K562 (cell line): ENCODE data around the gene RAMP2. TPM values are rescaled to one million over a fixed set of nuclear protein-coding genes. Genes with fewer than 3 reads are reported as not detected.

Experiments used
- EP400 ChIP-seq: fragments of 450-650 bp; IDR thresholded peaks from 2 replicates; pipeline ENCODE4 v1.6.1; 2017; ENCODE audit warnings: antibody characterized with exemption, mild to moderate bottlenecking, moderate library complexity
- HCFC1 ChIP-seq: IDR thresholded peaks from 2 replicates; pipeline ENCODE4 v1.6.1; 2012; ENCODE audit warnings: low read depth, low read length, improper control_type of control experiment
- KLF10 ChIP-seq: fragments of 250-450 bp; sonication (Bioruptor Pico); IDR thresholded peaks from 2 replicates; pipeline ENCODE4 v1.6.1; 2021; ENCODE audit warnings: matching md5 sums
- KLF16 ChIP-seq: IDR thresholded peaks from 2 replicates; pipeline ENCODE4 v1.6.1; 2016; ENCODE audit warnings: antibody characterized with exemption
- POLR2AphosphoS5 ChIP-seq: IDR thresholded peaks from 2 replicates; pipeline ENCODE4 v1.6.1; 2011; ENCODE audit warnings: mild to moderate bottlenecking, low read depth, low read length, moderate library complexity; ENCODE audit not compliant: control insufficient read depth, insufficient read depth
- SREBF1 ChIP-seq: fragments of 150-350 bp; IDR thresholded peaks from 2 replicates; pipeline ENCODE4 v1.6.1; 2014; ENCODE audit warnings: antibody characterized with exemption, low read depth, low read length, borderline replicate concordance
- U2AF2 ChIP-seq: fragments of 200-400 bp; formaldehyde crosslinking; optimal IDR thresholded peaks from 2 replicates; pipeline ENCODE3; 2017; ENCODE audit warnings: low read depth, mild to moderate bottlenecking, low read length
- ZNF79 ChIP-seq: fragments of 250-450 bp; sonication (Bioruptor Pico); IDR thresholded peaks from 2 replicates; pipeline ENCODE4 v1.4.0; 2020; ENCODE audit warnings: low read depth, mild to moderate bottlenecking, moderate library complexity
- polyA plus RNA-seq, 8 experiments: library from polyadenylated mRNA; depleted of rRNA in 4 of 8; stranded (reverse) in 5 of 8; unstranded in 3 of 8; fragments of >200 nt; fragmentation: Nextera tagmentation in 2 of 8; fragmentation: Illumina TruSeq in 1 of 8; extraction: Ambion mirVana in 2 of 8; extraction: Trizol in 1 of 8; gene quantifications; 2 replicates each; pipeline versions ENCODE4 v1.2.1 to v1.2.3, GENCODE V29; 2011 to 2014; ENCODE audit warnings: inconsistent platforms in 1 of 8, missing spikeins in 1 of 8
- total RNA-seq, 7 experiments: library from RNA; depleted of rRNA in 6 of 7; stranded (reverse); fragments of >200 nt in 6 of 7; fragmentation: Illumina TruSeq in 2 of 7; extraction: Trizol in 2 of 7; gene quantifications; 2 replicates each; pipeline versions ENCODE4 v1.2.1 to v1.2.3, GENCODE V29; 2011 to 2021; ENCODE audit warnings: low replicate concordance in 1 of 7
- TF ChIP-seq, protein P1 (sequence below): IDR thresholded peaks from 2 replicates; pipeline ENCODE4 v1.6.1; 2014; ENCODE audit warnings: antibody characterized with exemption
- TF ChIP-seq, protein P2 (sequence below): fragments of 450-650 bp; formaldehyde crosslinking; IDR thresholded peaks from 2 replicates; pipeline ENCODE4 v1.4.0; 2020; ENCODE audit warnings: mild to moderate bottlenecking, moderate library complexity
- TF ChIP-seq, protein P3 (sequence below), 3 experiments: IDR thresholded peaks in 2 of 3; conservative IDR thresholded peaks in 1 of 3; 2 replicates each; pipeline ENCODE4 v1.5.1; 2011 to 2012; ENCODE audit warnings: low read length in 3 of 3, mild to moderate bottlenecking in 3 of 3, control low read depth in 2 of 3, improper control_type of control experiment in 1 of 3, inconsistent platforms in 1 of 3, low read depth in 1 of 3, mixed read lengths in 1 of 3, moderate library complexity in 1 of 3; ENCODE audit not compliant: insufficient read depth in 2 of 3
- TF ChIP-seq, protein P4 (sequence below), 2 experiments: fragments of 450-650 bp; conservative IDR thresholded peaks; 2 replicates each; pipeline ENCODE4 v1.6.1; 2017; ENCODE audit warnings: mild to moderate bottlenecking in 2 of 2, moderate library complexity in 2 of 2
- TF ChIP-seq, protein P5 (sequence below), 2 experiments: fragments of 150-350 bp in 1 of 2; IDR thresholded peaks; 2 replicates each; pipeline ENCODE4 v1.6.1; 2012 to 2016; ENCODE audit warnings: low read depth in 2 of 2, low read length in 2 of 2, mild to moderate bottlenecking in 1 of 2, moderate library complexity in 1 of 2
- TF ChIP-seq, protein P6 (sequence below): sonication (generic); formaldehyde crosslinking; IDR thresholded peaks from 2 replicates; pipeline ENCODE4 v1.8.0; 2022; ENCODE audit warnings: mild to moderate bottlenecking, missing genetic modification reagents, borderline replicate concordance

Gene RAMP2
- total and polyA plus RNA-seq, 9 of the 15 experiments (the other 6 are each of a cell fraction or from before 2014, with no cell fraction given): not detected

DNA sequence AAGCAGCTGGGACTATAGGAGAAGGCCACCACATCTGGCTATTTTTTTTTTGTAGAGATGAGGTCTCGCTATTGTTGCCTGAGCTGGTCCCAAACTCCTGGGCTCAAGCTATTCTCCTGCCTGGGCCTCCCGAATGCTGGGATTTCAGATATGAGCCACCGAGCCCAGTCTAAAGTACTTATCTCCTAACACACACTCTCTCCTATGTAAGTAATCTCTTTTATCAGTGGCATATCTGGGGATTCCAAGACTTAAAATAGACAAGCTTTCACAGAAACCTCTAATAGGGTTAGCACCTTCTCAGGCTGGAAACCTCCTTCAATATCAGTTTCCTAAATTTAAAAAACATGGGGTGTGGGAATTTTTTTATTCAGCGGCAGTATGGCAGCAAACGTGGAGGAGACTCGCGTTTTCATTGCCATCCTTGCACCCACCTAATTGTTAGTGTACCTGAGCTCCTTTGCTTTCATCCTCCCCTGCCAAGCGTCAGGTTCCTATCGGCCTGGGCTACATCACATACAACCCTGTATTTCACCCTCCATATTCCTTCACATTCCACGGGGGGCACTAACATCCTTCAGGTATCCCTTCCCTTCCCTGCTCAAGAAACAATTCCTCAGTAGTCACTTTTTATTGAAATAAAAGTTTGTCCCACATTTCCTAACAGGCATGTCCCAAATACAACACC, 17.3 kb upstream of the RAMP2 start (continued):
- TF ChIP-seq, protein P1, sequence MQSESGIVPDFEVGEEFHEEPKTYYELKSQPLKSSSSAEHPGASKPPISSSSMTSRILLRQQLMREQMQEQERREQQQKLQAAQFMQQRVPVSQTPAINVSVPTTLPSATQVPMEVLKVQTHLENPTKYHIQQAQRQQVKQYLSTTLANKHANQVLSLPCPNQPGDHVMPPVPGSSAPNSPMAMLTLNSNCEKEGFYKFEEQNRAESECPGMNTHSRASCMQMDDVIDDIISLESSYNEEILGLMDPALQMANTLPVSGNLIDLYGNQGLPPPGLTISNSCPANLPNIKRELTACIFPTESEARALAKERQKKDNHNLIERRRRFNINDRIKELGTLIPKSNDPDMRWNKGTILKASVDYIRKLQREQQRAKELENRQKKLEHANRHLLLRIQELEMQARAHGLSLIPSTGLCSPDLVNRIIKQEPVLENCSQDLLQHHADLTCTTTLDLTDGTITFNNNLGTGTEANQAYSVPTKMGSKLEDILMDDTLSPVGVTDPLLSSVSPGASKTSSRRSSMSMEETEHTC: no peak
- TF ChIP-seq, protein P2, sequence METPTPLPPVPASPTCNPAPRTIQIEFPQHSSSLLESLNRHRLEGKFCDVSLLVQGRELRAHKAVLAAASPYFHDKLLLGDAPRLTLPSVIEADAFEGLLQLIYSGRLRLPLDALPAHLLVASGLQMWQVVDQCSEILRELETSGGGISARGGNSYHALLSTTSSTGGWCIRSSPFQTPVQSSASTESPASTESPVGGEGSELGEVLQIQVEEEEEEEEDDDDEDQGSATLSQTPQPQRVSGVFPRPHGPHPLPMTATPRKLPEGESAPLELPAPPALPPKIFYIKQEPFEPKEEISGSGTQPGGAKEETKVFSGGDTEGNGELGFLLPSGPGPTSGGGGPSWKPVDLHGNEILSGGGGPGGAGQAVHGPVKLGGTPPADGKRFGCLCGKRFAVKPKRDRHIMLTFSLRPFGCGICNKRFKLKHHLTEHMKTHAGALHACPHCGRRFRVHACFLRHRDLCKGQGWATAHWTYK: no peak
- TF ChIP-seq, protein P3, sequence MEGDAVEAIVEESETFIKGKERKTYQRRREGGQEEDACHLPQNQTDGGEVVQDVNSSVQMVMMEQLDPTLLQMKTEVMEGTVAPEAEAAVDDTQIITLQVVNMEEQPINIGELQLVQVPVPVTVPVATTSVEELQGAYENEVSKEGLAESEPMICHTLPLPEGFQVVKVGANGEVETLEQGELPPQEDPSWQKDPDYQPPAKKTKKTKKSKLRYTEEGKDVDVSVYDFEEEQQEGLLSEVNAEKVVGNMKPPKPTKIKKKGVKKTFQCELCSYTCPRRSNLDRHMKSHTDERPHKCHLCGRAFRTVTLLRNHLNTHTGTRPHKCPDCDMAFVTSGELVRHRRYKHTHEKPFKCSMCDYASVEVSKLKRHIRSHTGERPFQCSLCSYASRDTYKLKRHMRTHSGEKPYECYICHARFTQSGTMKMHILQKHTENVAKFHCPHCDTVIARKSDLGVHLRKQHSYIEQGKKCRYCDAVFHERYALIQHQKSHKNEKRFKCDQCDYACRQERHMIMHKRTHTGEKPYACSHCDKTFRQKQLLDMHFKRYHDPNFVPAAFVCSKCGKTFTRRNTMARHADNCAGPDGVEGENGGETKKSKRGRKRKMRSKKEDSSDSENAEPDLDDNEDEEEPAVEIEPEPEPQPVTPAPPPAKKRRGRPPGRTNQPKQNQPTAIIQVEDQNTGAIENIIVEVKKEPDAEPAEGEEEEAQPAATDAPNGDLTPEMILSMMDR (IDR thresholded peaks at IDR 0.05 in 2 of 3, conservative IDR thresholded peaks at IDR 0.05 in 1 of 3; ENCODE audit: insufficient read depth in 2 of 3, low read depth in 1 of 3, low read length in 3 of 3): peak in 1 of 3 experiments; percentile 46; a peak in 2 of 6 replicates
- TF ChIP-seq HCFC1: no peak
- TF ChIP-seq, protein P4, sequence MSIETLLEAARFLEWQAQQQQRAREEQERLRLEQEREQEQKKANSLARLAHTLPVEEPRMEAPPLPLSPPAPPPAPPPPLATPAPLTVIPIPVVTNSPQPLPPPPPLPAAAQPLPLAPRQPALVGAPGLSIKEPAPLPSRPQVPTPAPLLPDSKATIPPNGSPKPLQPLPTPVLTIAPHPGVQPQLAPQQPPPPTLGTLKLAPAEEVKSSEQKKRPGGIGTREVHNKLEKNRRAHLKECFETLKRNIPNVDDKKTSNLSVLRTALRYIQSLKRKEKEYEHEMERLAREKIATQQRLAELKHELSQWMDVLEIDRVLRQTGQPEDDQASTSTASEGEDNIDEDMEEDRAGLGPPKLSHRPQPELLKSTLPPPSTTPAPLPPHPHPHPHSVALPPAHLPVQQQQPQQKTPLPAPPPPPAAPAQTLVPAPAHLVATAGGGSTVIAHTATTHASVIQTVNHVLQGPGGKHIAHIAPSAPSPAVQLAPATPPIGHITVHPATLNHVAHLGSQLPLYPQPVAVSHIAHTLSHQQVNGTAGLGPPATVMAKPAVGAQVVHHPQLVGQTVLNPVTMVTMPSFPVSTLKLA (conservative IDR thresholded peaks at IDR 0.05): peak in 1 of 2 experiments; percentile 36; a peak in 2 of 4 replicates
- TF ChIP-seq ZNF79 (CRISPR knock-in tag): no peak
- TF ChIP-seq KLF16: peak; percentile 86; the same call in 1 of the 2 replicates
- TF ChIP-seq, protein P5, sequence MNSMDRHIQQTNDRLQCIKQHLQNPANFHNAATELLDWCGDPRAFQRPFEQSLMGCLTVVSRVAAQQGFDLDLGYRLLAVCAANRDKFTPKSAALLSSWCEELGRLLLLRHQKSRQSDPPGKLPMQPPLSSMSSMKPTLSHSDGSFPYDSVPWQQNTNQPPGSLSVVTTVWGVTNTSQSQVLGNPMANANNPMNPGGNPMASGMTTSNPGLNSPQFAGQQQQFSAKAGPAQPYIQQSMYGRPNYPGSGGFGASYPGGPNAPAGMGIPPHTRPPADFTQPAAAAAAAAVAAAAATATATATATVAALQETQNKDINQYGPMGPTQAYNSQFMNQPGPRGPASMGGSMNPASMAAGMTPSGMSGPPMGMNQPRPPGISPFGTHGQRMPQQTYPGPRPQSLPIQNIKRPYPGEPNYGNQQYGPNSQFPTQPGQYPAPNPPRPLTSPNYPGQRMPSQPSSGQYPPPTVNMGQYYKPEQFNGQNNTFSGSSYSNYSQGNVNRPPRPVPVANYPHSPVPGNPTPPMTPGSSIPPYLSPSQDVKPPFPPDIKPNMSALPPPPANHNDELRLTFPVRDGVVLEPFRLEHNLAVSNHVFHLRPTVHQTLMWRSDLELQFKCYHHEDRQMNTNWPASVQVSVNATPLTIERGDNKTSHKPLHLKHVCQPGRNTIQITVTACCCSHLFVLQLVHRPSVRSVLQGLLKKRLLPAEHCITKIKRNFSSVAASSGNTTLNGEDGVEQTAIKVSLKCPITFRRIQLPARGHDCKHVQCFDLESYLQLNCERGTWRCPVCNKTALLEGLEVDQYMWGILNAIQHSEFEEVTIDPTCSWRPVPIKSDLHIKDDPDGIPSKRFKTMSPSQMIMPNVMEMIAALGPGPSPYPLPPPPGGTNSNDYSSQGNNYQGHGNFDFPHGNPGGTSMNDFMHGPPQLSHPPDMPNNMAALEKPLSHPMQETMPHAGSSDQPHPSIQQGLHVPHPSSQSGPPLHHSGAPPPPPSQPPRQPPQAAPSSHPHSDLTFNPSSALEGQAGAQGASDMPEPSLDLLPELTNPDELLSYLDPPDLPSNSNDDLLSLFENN (IDR thresholded peaks at IDR 0.05; ENCODE audit: low read depth in 2 of 2, low read length in 2 of 2): peak in 1 of 2 experiments; percentile 62; a peak in 2 of 4 replicates
- TF ChIP-seq EP400: peak; percentile 47; the same call in 1 of the 2 replicates
- no peak for TF ChIP-seq U2AF2
- TF ChIP-seq KLF10 (CRISPR knock-in tag): no peak
- TF ChIP-seq, protein P6, sequence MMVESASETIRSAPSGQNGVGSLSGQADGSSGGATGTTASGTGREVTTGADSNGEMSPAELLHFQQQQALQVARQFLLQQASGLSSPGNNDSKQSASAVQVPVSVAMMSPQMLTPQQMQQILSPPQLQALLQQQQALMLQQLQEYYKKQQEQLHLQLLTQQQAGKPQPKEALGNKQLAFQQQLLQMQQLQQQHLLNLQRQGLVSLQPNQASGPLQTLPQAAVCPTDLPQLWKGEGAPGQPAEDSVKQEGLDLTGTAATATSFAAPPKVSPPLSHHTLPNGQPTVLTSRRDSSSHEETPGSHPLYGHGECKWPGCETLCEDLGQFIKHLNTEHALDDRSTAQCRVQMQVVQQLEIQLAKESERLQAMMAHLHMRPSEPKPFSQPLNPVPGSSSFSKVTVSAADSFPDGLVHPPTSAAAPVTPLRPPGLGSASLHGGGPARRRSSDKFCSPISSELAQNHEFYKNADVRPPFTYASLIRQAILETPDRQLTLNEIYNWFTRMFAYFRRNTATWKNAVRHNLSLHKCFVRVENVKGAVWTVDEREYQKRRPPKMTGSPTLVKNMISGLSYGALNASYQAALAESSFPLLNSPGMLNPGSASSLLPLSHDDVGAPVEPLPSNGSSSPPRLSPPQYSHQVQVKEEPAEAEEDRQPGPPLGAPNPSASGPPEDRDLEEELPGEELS (CRISPR knock-in tag): no peak
- no peak for TF ChIP-seq SREBF1
- peak; percentile 56; the same call in 1 of the 2 replicates for TF ChIP-seq POLR2AphosphoS5
